OCI-LY3 (cell line): ENCODE data around the gene NLRP11.
A peak's percentile ranks its signal among the peaks of the same experiment; 100 is the strongest.

ENCODE experiments used
- H2AFZ ChIP-seq: fragments of 200-600, 300-600 bp; shearing (Covaris generic); 2 replicates; pipeline ENCODE4 v1.6.0; 2014; ENCODE audit warnings: antibody characterized with exemption, low read depth, low read length
- H3K27ac ChIP-seq: fragments of 200-600, 300-600 bp; sonication (generic); 2 replicates; pipeline ENCODE4 v1.5.1; 2014; ENCODE audit warnings: mild to moderate bottlenecking, low read length, moderate library complexity, mixed read lengths
- H3K27me3 ChIP-seq: fragments of 200-600, 300-600 bp; sonication (generic); 2 replicates; pipeline ENCODE4 v1.6.1; 2014; ENCODE audit warnings: low read depth, low read length, mixed read lengths
- H3K36me3 ChIP-seq: fragments of 200-600, 300-600 bp; sonication (generic); replicated peaks from 2 replicates; pipeline ENCODE3; 2014; ENCODE audit warnings: low read depth, low read length, mixed read lengths
- H3K4me1 ChIP-seq: fragments of 300-600, 200-600 bp; sonication (generic); 2 replicates; pipeline ENCODE4 v1.6.1; 2014; ENCODE audit warnings: low read length, mixed read lengths
- H3K4me2 ChIP-seq: fragments of 200-600, 300-600 bp; sonication (generic); 2 replicates; pipeline ENCODE4 v1.6.1; 2014; ENCODE audit warnings: low read length, mixed read lengths
- H3K4me3 ChIP-seq: fragments of 300-600, 200-600 bp; sonication (generic); 2 replicates; pipeline ENCODE4 v1.5.1; 2014; ENCODE audit warnings: antibody characterized with exemption, mild to moderate bottlenecking, low read length, moderate library complexity
- H3K79me2 ChIP-seq: fragments of 300-600, 200-600 bp; shearing (Covaris generic); 2 replicates; pipeline ENCODE4 v1.6.1; 2014; ENCODE audit warnings: mild to moderate bottlenecking, low read length, mixed read lengths
- H3K9ac ChIP-seq: fragments of 300-600, 200-600 bp; shearing (Covaris generic); 2 replicates; pipeline ENCODE4 v1.6.0; 2014; ENCODE audit warnings: mild to moderate bottlenecking, low read length, moderate library complexity
- H3K9me3 ChIP-seq: fragments of 200-600, 300-600 bp; shearing (Covaris generic); 2 replicates; pipeline ENCODE4 v1.6.1; 2014; ENCODE audit warnings: low read length, mixed read lengths; ENCODE audit not compliant: insufficient read depth
- H4K20me1 ChIP-seq: fragments of 200-600, 300-600 bp; sonication (generic); 2 replicates; pipeline ENCODE4 v1.6.1; 2016; ENCODE audit warnings: low read length, mixed read lengths; ENCODE audit not compliant: insufficient read depth
- CTCF ChIP-seq: fragments of 200-600, 300-600 bp; sonication (generic); IDR thresholded peaks from 2 replicates; pipeline ENCODE4 v1.5.1; 2014; ENCODE audit warnings: antibody characterized with exemption, low read length, low read depth
- EZH2phosphoT487 ChIP-seq: fragments of 200-600 bp; shearing (Covaris generic); IDR thresholded peaks from 2 replicates; pipeline ENCODE4 v1.6.1; 2018; ENCODE audit warnings: antibody characterized with exemption, mixed run types, low read depth

Gene NLRP11

GRCh38 chr19:55813906-55814305 lies 17.9 kb downstream of the NLRP11 start:
- H3K9me3 ChIP-seq = peaks cover 3% of the 10 kb centered on the region
- no peak overlapping the region for H3K9ac ChIP-seq

GRCh38 chr19:55812449-55812848 lies 19.4 kb downstream of the NLRP11 start:
- H3K4me2 ChIP-seq = no peak overlapping the region
- H3K9me3 ChIP-seq = peaks cover 8% of the 10 kb centered on the region
- no peak overlapping the region for H3K9ac ChIP-seq
- H3K36me3 ChIP-seq = peaks cover 5% of the 10 kb centered on the region
- no peaks in the 10 kb centered on the region for H3K27me3 ChIP-seq
- H3K27ac ChIP-seq = no peak overlapping the region
- no peaks in the 10 kb centered on the region for H3K79me2 ChIP-seq
- no peak overlapping the region for H2AFZ ChIP-seq
- H4K20me1 ChIP-seq = no peaks in the 10 kb centered on the region
- TF ChIP-seq EZH2phosphoT487 (no peak), CTCF (no peak)
- H3K4me1 ChIP-seq = peaks cover 13% of the 10 kb centered on the region
- no peak overlapping the region for H3K4me3 ChIP-seq

More at GRCh38 chr19:55813906-55814305, 17.9 kb downstream of the NLRP11 start:
- no peaks in the 10 kb centered on the region for H3K27me3 ChIP-seq
- H3K36me3 ChIP-seq = peaks cover 3% of the 10 kb centered on the region
- H3K4me2 ChIP-seq = no peak overlapping the region
- H3K4me3 ChIP-seq = no peak overlapping the region
- TF ChIP-seq CTCF = no peak
- TF ChIP-seq EZH2phosphoT487 = no peak
- no peak overlapping the region for H3K27ac ChIP-seq
- no peak overlapping the region for H2AFZ ChIP-seq
- no peaks in the 10 kb centered on the region for H3K79me2 ChIP-seq
- peaks cover 13% of the 10 kb centered on the region for H3K4me1 ChIP-seq
- no peaks in the 10 kb centered on the region for H4K20me1 ChIP-seq

- Histone ChIP-seq H3K9me3 (peaks cover 8% of the 10 kb centered on the region), H2AFZ (no peak overlapping the region), H3K4me3 (no peak overlapping the region), H3K4me2 (no peak overlapping the region), H3K9ac (no peak overlapping the region), H3K4me1 (peaks cover 13% of the 10 kb centered on the region), H3K27me3 (no peaks in the 10 kb centered on the region), H4K20me1 (no peaks in the 10 kb centered on the region), H3K36me3 (peaks cover 5% of the 10 kb centered on the region), H3K27ac (no peak overlapping the region), H3K79me2 (no peaks in the 10 kb centered on the region)
- no peak for TF ChIP-seq CTCF
- no peak for TF ChIP-seq EZH2phosphoT487
Measured at GRCh38 chr19:55811340-55811739, 20.5 kb downstream of the NLRP11 start.

GRCh38 chr19:55809381-55810058 lies 22.3 kb downstream of the NLRP11 start:
- Histone ChIP-seq H3K9ac (peak overlapping the region; percentile 24; the same call in 1 of the 2 replicates), H3K27me3 (no peaks in the 10 kb centered on the region), H3K79me2 (no peaks in the 10 kb centered on the region), H3K4me1 (peaks cover 13% of the 10 kb centered on the region), H3K36me3 (peaks cover 5% of the 10 kb centered on the region), H2AFZ (peak overlapping the region; percentile 100), H3K9me3 (peaks cover 8% of the 10 kb centered on the region), H3K4me3 (peak overlapping the region; percentile 52), H4K20me1 (no peaks in the 10 kb centered on the region), H3K27ac (no peak overlapping the region), H3K4me2 (peak overlapping the region; percentile 61)
- TF ChIP-seq EZH2phosphoT487 (no peak), CTCF (peak; percentile 75)
